H1 (cell line): ENCODE results near the gene CFAP61. TPM values are rescaled to one million over a fixed set of nuclear protein-coding genes. Genes with fewer than 3 reads are reported as not detected.

Source experiments
- E2F6 ChIP-seq: IDR thresholded peaks from 2 replicates; pipeline ENCODE4 v1.6.1; 2012; ENCODE audit warnings: inconsistent platforms
- SIRT6 ChIP-seq: IDR thresholded peaks from one replicate; pipeline ENCODE4 v1.7.1; 2012; ENCODE audit warnings: low read length, inconsistent platforms
- polyA plus RNA-seq, 7 experiments: library from polyadenylated mRNA; depleted of rRNA in 3 of 7; stranded (reverse) in 5 of 7; unstranded in 2 of 7; fragments of >200 nt in 5 of 7; fragments of 200-250 nt in 2 of 7; gene quantifications; 1 replicate in 5 of 7; 2 replicates in 1 of 7; 4 replicates in 1 of 7; pipeline versions ENCODE4 v1.2.1 to v1.2.3, GENCODE V29; 2011 to 2013; ENCODE audit warnings: missing spikeins in 2 of 7, mixed read lengths in 2 of 7
- total RNA-seq: library from RNA; stranded (reverse); fragmentation: NEBNext Ultra II Directional; extraction: Animal tissue kit (Norgen Biotek cat#: 25700); gene quantifications from 2 replicates; pipeline ENCODE4 v1.2.1, GENCODE V29; 2021

Gene CFAP61
- total and polyA plus RNA-seq, 2 of the 8 experiments (the other 6 are each of a cell fraction or from before 2014, with no cell fraction given): 0.29 to 0.61 TPM

DNA sequence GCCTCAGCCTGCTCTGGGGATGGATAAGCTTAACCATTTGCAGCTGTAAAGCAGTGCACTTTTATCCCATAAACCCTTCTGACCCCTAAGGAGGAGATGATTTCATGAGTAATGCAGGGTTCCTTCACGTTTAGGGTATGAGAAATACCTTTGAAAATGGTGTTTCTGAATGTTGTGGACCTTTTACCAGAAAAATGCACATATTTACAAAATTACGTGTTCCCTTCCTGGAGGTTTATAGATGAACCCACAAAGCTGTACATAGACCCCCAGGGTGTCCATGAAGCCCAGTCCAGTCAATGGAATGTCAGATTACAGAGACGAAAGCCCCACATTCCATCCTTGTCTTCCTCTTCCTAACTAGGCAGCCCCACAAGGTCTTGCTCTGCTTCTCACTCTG is 237.0 kb downstream of the CFAP61 start (continued):
- TF ChIP-seq E2F6: no peak
- no peak for TF ChIP-seq SIRT6
